K562 (cell line): ENCODE results near the gene USF2. TPM values are rescaled to one million over a fixed set of nuclear protein-coding genes. Genes with fewer than 3 reads are reported as not detected.

ENCODE experiments used
- ATAC-seq: fragments of 200-7000 bp; cut with Tn5 transposase; 3 replicates; pipeline ENCODE4 v1.9.1; 2020; ENCODE audit warnings: moderate library complexity
- BruUV-seq: library from RNA; stranded (reverse); fragments of 400-500 nt; replicated peaks from 2 replicates; lab custom pipeline; 2021; lab: Mats Ljungman, UMichigan
- CTCF ChIA-PET: fragments of 300-600 bp; formaldehyde crosslinking; extraction: SDS; loops from one replicate; lab custom pipeline; 2021; ENCODE audit warnings: low intra/inter-chr PET ratio; lab: Yijun Ruan, JAX
- POLR2A ChIA-PET: fragments of 300-600, 350-650 bp; sonication (Branson Sonifier 250); formaldehyde crosslinking; extraction: SDS; loops from one replicate; lab custom pipeline; 2021; ENCODE audit warnings: antibody characterized with exemption, inconsistent platforms; lab: Yijun Ruan, JAX
- DNase-seq, 4 experiments: peaks; one replicate each; pipeline versions ENCODE4 v3.0.0 to v3.0.0-alpha.2; 2011 to 2018; ENCODE audit warnings: low spot score in 3 of 4, mixed read lengths in 3 of 4; ENCODE audit errors: extremely low read depth in 1 of 4
- FAIRE-seq: peaks from 2 replicates; lab custom pipeline; 2011; peaks lifted over from hg19 to GRCh38; lab: Jason Lieb, UNC
- H2AFZ ChIP-seq: 2 replicates; pipeline ENCODE4 v1.6.0; 2011; ENCODE audit warnings: low read depth, low read length, control low read depth, inconsistent platforms
- H3K27ac ChIP-seq: fragments of 200-600 bp; 3 replicates; pipeline ENCODE4 v1.8.0; 2011; ENCODE audit warnings: low read depth, mild to moderate bottlenecking, control low read depth, inconsistent platforms, low read length, moderate library complexity, mixed read lengths; ENCODE audit errors: extremely low read depth
- H3K27me3 ChIP-seq, 2 experiments: fragments of 300-600 bp in 1 of 2; 2 replicates in 1 of 2; 3 replicates in 1 of 2; pipeline versions ENCODE4 v1.6.0 to v1.8.0; 2011; ENCODE audit warnings: inconsistent platforms in 2 of 2, low read length in 2 of 2, mild to moderate bottlenecking in 1 of 2, mixed read lengths in 1 of 2, moderate library complexity in 1 of 2; ENCODE audit not compliant: control insufficient read depth in 2 of 2, insufficient read depth in 2 of 2
- H3K36me3 ChIP-seq: fragments of 300-600 bp; 3 replicates; pipeline ENCODE4 v1.8.0; 2011; ENCODE audit warnings: mild to moderate bottlenecking, low read length, inconsistent platforms; ENCODE audit not compliant: control insufficient read depth, insufficient read depth
- H3K4me1 ChIP-seq, 2 experiments: fragments of 200-600 bp in 1 of 2; replicated peaks in 1 of 2; 2 replicates in 1 of 2; 3 replicates in 1 of 2; pipeline versions ENCODE4 v1.5.1 to v1.8.0; 2011; ENCODE audit warnings: inconsistent platforms in 2 of 2, low read length in 2 of 2, mild to moderate bottlenecking in 1 of 2, mixed read lengths in 1 of 2, moderate library complexity in 1 of 2; ENCODE audit not compliant: control insufficient read depth in 2 of 2, insufficient read depth in 2 of 2
- H3K4me2 ChIP-seq: 2 replicates; pipeline ENCODE4 v1.6.1; 2011; ENCODE audit warnings: low read length, control low read depth, inconsistent platforms, mixed read lengths; ENCODE audit not compliant: insufficient read depth
- H3K4me3 ChIP-seq: fragments of 200-600 bp; sonication (generic), shearing (Covaris generic); 2 replicates; pipeline ENCODE4 v1.5.1; 2016; ENCODE audit warnings: control low read depth, inconsistent platforms
- H3K79me2 ChIP-seq: fragments of 200-600 bp; 3 replicates; pipeline ENCODE4 v1.8.0; 2011; ENCODE audit warnings: low read length, inconsistent platforms; ENCODE audit not compliant: control insufficient read depth, insufficient read depth
- H3K9ac ChIP-seq, 2 experiments: 2 replicates each; pipeline versions ENCODE4 v1.6.0 to v1.6.1; 2011; ENCODE audit warnings: low read depth in 2 of 2, low read length in 2 of 2, control low read depth in 1 of 2, inconsistent platforms in 1 of 2, mild to moderate bottlenecking in 1 of 2, mixed read lengths in 1 of 2; ENCODE audit not compliant: insufficient read depth in 1 of 2
- H3K9me1 ChIP-seq: one replicate; pipeline ENCODE4 v1.6.0; 2011; ENCODE audit warnings: inconsistent platforms, mild to moderate bottlenecking, low read length, moderate library complexity; ENCODE audit not compliant: control insufficient read depth, insufficient read depth
- H3K9me3 ChIP-seq: replicated peaks from 2 replicates; pipeline ENCODE4 v1.5.1; 2011; ENCODE audit warnings: low read depth, low read length, inconsistent platforms; ENCODE audit not compliant: control insufficient read depth, insufficient read depth
- H4K20me1 ChIP-seq: replicated peaks from 2 replicates; pipeline ENCODE4 v1.6.1; 2011; ENCODE audit warnings: low read length, inconsistent platforms, mixed read lengths; ENCODE audit not compliant: control insufficient read depth, insufficient read depth
- DMBX1 ChIP-seq: fragments of 250-450 bp; sonication (Bioruptor Pico); IDR thresholded peaks from 2 replicates; pipeline ENCODE4 v1.8.0; 2022; ENCODE audit warnings: inconsistent platforms, mild to moderate bottlenecking, moderate library complexity, borderline replicate concordance
- MAFF ChIP-seq: IDR thresholded peaks from 2 replicates; pipeline ENCODE4 v1.6.1; 2012; ENCODE audit warnings: low read length, improper control_type of control experiment
- RBFOX2 ChIP-seq: fragments of 200-400 bp; formaldehyde crosslinking; IDR thresholded peaks from 2 replicates; pipeline ENCODE4 v1.6.1; 2017; ENCODE audit warnings: low read depth, mild to moderate bottlenecking, low read length, moderate library complexity
- TARDBP ChIP-seq: fragments of 450-650 bp; IDR thresholded peaks from 2 replicates; pipeline ENCODE4 v1.6.1; 2016
- ZBTB7A ChIP-seq: IDR thresholded peaks from 2 replicates; pipeline ENCODE4 v1.6.1; 2011; ENCODE audit warnings: low read depth, mild to moderate bottlenecking, low read length, moderate library complexity, borderline replicate concordance; ENCODE audit not compliant: control insufficient read depth
- ZC3H4 ChIP-seq: sonication (generic); formaldehyde crosslinking; IDR thresholded peaks from 2 replicates; pipeline ENCODE4 v1.9.0; 2021; ENCODE audit warnings: missing genetic modification reagents, borderline replicate concordance
- ZNF124 ChIP-seq: sonication (generic); formaldehyde crosslinking; IDR thresholded peaks from 2 replicates; pipeline ENCODE4 v1.8.1; 2022; ENCODE audit warnings: missing genetic modification reagents
- WGBS: fragments of 100-300 bp; shearing (Covaris generic); methylation state at CpG from one replicate; pipeline ENCODE4 v1.1.6; 2016; ENCODE audit warnings: low coverage, mixed read lengths; ENCODE audit not compliant: insufficient coverage; ENCODE audit errors: missing lambda C conversion rate; 5-methylcytosine and 5-hydroxymethylcytosine counted together
- in situ Hi-C: fragments of 300-500 bp; cut with MboI; formaldehyde crosslinking; loops from 4 replicates; pipeline ENCODE4 v1.15.0; 2018; ENCODE audit warnings: inconsistent platforms, mixed read lengths
- intact Hi-C: fragments of 100-400 bp; cut with micrococcal nuclease; formaldehyde crosslinking; loops from 2 replicates; pipeline ENCODE4 v1.14.2; 2022
- polyA plus RNA-seq, 8 experiments: library from polyadenylated mRNA; depleted of rRNA in 4 of 8; stranded (reverse) in 5 of 8; unstranded in 3 of 8; fragments of >200 nt; fragmentation: Nextera tagmentation in 2 of 8; fragmentation: Illumina TruSeq in 1 of 8; extraction: Ambion mirVana in 2 of 8; extraction: Trizol in 1 of 8; gene quantifications; 2 replicates each; pipeline versions ENCODE4 v1.2.1 to v1.2.3, GENCODE V29; 2011 to 2014; ENCODE audit warnings: inconsistent platforms in 1 of 8, missing spikeins in 1 of 8
- total RNA-seq, 7 experiments: library from RNA; depleted of rRNA in 6 of 7; stranded (reverse); fragments of >200 nt in 6 of 7; fragmentation: Illumina TruSeq in 2 of 7; extraction: Trizol in 2 of 7; gene quantifications; 2 replicates each; pipeline versions ENCODE4 v1.2.1 to v1.2.3, GENCODE V29; 2011 to 2021; ENCODE audit warnings: low replicate concordance in 1 of 7
- TF ChIP-seq, protein P1 (sequence below), 2 experiments: fragments of 450-650 bp; IDR thresholded peaks; 2 replicates each; pipeline ENCODE4 v1.6.1; 2016; ENCODE audit warnings: mild to moderate bottlenecking in 2 of 2, borderline replicate concordance in 1 of 2, low read depth in 1 of 2, moderate library complexity in 1 of 2
- TF ChIP-seq, protein P2 (sequence below): IDR thresholded peaks from 2 replicates; pipeline ENCODE4 v1.6.1; 2011; ENCODE audit warnings: borderline replicate concordance, low read depth, mild to moderate bottlenecking, moderate library complexity, low read length; ENCODE audit not compliant: insufficient read depth, poor library complexity, severe bottlenecking

Gene USF2
- total and polyA plus RNA-seq, 9 of the 15 experiments (the other 6 are each of a cell fraction or from before 2014, with no cell fraction given), result 0.27 to 93.7 (median 58.4) TPM

DNA sequence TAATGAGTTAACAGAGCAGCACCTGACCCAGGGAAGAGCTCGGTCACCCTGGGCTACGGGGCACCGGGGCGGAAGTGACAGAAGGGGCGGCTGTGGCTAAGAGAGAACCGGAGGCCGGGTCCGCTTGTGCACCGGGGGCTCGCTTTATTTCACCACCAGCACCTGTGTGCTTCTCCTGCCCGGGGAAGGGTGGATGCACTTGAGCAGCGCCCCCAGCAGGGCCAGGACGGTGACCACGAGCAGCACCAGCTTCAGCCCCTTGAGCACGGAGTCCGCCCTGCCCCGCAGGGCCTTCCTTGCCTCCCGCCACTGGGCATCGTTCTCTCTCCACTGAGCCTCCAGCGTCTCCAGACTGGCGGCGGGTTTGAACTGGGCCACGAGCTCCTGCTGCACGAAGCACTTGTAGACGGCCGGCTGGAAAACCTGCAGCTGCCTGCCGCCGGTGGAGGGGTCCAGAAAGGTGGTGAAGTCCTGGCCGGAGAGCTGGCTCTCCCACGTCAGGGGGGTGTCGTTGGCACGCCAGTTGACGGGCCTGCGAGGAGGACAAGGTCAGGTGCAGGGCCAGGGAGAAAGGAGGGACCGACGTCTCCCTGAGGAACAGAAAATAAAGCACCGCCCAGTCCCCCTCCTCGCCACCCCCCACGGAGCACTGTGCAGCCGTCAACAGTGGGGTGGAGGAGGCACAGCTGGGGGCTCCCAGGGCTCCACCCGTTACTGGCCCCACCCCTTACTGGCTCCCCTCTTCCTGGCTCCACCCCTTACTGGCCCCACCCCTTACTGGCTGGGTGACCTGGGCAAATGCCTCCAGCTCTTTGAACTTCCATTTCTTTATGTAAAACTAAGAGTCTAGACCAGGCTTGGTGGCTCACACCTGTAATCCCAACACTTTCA lies 43.8 kb upstream of the USF2 start:
- Histone ChIP-seq H3K36me3 (no peaks in the 10 kb centered on the region), H3K9me1 (no peaks in the 10 kb centered on the region), H3K9me3 (peaks cover 17% of the 10 kb centered on the region), H4K20me1 (no peaks in the 10 kb centered on the region), H3K4me1 (peaks cover 28 to 32% of the 10 kb centered on the region in 2 experiments), H2AFZ (peak overlapping the region; percentile 90), H3K4me2 (peak overlapping the region; percentile 59), H3K27me3 (no peaks in the 10 kb centered on the region), H3K9ac (peak overlapping the region; percentile 2 to 87; a peak in 2 of 4 replicates), H3K79me2 (no peaks in the 10 kb centered on the region), H3K27ac (peak overlapping the region; percentile 48), H3K4me3 (no peak overlapping the region)
- CTCF ChIA-PET, result no interaction called here
- intact Hi-C loops (no loop called here), in situ Hi-C loops (no loop called here)
- FAIRE-seq, result peak; percentile 73
- BruUV-seq, result no TSS peak
- ATAC-seq, result peak; percentile 96
- WGBS, result 47% methylated on average over 35 of the region's 41 CpGs
- POLR2A ChIA-PET, result interaction anchor here (0.6 to 1.3 kb wide), 6 partner anchors 20 to 87 kb away, joined by 3 to 5 read pairs (median 4); partner anchors contain the start of gene FXYD1
- DNase-seq, result peak; percentile 91 to 95 (median 94)
- TF ChIP-seq RBFOX2 (peak; percentile 53; the same call in 1 of the 2 replicates), DMBX1 (CRISPR knock-in tag) (0 out of 2 replicates have a peak, but pooled peaks have one; percentile 14), MAFF (no peak), ZC3H4 (no peak), TARDBP (no peak), ZNF124 (CRISPR knock-in tag) (no peak), ZBTB7A (peak; percentile 59; the same call in 1 of the 2 replicates)
- TF ChIP-seq, protein P1, sequence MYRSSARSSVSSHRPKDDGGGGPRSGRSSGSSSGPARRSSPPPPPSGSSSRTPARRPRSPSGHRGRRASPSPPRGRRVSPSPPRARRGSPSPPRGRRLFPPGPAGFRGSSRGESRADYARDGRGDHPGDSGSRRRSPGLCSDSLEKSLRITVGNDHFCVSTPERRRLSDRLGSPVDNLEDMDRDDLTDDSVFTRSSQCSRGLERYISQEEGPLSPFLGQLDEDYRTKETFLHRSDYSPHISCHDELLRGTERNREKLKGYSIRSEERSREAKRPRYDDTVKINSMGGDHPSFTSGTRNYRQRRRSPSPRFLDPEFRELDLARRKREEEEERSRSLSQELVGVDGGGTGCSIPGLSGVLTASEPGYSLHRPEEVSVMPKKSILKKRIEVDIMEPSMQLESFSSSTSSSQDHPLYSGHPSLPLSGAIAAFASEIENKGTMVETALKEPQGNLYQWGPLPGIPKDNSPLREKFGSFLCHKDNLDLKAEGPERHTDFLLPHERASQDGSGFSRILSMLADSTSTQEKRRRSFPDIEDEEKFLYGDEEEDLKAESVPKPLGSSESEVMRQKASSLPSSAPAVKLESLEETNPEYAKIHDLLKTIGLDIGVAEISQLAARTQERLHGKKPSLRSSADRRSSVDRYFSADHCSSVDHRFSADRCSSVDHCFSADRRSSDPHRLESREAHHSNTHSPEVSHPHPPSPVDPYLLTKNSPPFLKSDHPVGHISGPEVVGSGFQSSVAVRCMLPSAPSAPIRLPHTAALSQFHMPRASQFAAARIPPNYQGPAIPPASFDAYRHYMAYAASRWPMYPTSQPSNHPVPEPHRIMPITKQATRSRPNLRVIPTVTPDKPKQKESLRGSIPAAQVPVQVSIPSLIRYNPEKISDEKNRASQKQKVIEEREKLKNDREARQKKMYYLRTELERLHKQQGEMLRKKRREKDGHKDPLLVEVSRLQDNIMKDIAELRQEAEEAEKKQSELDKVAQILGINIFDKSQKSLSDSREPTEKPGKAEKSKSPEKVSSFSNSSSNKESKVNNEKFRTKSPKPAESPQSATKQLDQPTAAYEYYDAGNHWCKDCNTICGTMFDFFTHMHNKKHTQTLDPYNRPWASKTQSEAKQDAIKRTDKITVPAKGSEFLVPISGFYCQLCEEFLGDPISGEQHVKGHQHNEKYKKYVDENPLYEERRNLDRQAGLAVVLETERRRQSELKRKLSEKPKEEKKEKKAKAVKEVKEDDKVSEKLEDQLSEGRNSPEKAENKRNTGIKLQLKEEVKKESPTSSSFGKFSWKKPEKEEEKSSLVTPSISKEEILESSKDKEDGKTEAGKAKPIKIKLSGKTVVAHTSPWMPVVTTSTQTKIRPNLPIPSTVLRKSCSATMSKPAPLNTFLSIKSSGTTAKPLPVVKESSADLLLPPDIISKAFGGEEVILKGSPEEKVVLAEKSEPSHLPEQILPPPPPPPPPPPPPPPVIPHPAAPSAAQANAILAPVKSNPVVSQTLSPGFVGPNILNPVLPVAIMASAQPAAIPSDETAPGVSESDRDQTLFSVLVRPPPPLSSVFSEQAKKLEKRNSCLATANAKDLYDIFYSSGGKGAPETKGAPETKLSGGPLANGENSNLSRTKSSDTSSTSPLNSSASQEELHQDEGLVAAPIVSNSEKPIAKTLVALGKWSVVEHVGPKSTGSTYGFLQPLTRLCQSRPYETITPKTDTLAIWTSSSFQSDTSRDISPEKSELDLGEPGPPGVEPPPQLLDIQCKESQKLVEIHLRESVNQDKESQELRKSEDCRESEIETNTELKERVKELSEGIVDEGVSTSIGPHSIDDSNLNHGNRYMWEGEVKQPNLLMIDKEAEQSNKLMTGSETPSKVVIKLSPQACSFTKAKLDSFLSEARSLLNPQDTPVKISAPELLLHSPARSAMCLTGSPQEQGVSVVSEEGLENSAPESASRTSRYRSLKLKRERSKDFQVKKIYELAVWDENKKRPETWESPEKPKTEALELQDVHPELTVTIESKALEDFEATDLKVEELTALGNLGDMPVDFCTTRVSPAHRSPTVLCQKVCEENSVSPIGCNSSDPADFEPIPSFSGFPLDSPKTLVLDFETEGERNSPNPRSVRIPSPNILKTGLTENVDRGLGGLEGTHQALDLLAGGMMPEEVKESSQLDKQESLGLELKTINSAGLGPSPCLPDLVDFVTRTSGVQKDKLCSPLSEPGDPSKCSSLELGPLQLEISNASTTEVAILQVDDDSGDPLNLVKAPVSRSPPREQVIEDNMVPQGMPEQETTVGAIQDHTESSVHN (IDR thresholded peaks at IDR 0.05; ENCODE audit: borderline replicate concordance in 1 of 2, low read depth in 1 of 2), result no peak
- TF ChIP-seq, protein P2, sequence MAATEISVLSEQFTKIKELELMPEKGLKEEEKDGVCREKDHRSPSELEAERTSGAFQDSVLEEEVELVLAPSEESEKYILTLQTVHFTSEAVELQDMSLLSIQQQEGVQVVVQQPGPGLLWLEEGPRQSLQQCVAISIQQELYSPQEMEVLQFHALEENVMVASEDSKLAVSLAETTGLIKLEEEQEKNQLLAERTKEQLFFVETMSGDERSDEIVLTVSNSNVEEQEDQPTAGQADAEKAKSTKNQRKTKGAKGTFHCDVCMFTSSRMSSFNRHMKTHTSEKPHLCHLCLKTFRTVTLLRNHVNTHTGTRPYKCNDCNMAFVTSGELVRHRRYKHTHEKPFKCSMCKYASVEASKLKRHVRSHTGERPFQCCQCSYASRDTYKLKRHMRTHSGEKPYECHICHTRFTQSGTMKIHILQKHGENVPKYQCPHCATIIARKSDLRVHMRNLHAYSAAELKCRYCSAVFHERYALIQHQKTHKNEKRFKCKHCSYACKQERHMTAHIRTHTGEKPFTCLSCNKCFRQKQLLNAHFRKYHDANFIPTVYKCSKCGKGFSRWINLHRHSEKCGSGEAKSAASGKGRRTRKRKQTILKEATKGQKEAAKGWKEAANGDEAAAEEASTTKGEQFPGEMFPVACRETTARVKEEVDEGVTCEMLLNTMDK, result peak; percentile 84
